Daoy (cell line): ENCODE data around the gene ATXN3L. TPM values are rescaled to one million over a fixed set of nuclear protein-coding genes. Genes with fewer than 3 reads are reported as not detected.

ENCODE experiments used
- DNase-seq: peaks from one replicate; pipeline ENCODE4 v3.0.0-alpha.2; 2015; ENCODE audit warnings: low read depth
- total RNA-seq: library from RNA; depleted of rRNA; stranded (reverse); fragments of >200 nt; shearing (Covaris generic); gene quantifications from 2 replicates; pipeline ENCODE4 v1.2.3, GENCODE V29; 2014; rRNA removed

The ATXN3L gene
- total RNA-seq, 1 experiment from 2014 or later: not detected

DNA sequence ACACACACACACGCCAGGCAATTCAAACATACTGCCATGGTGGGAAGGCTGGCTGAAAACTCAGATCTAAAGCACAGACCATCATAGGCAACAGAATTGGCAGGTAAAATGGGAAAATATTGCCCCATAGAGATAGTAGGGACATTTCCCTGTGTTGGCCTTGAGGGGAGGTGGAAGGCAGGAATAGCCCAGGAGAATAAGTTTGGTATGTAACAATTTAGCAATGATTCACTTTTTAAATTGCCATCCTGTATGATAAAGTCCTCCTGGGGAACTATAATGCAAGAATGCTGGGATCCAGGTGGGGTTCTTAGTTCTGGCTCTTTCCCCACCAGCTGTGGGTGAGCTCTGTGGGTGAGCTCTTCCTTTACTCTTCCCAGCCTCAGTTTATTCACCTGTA, 51.0 kb downstream of the ATXN3L start:
- no peak for DNase-seq

Other genes starting within 250 kb of the ATXN3L start
- gene EGFL6, start 249.5 kb upstream of the ATXN3L start, total RNA-seq: 0.23 TPM in 1 of 2 replicates, not detected in the other